NOMO-1 treated with DMSO at 0.1 percent for 48 hours (cell line): ENCODE results near the gene PRR35.
A peak's percentile ranks its signal among the peaks of the same experiment; 100 is the strongest.

Experiments
- DNase-seq: peaks from one replicate; lab custom pipeline; 2025; ENCODE audit not compliant: unreplicated experiment; lab: John Stamatoyannopoulos, UW

PRR35 gene

GRCh38 chr16:560204-560700, at the start of gene PRR35:
PRR35 (plus strand) TSS chr16:560394; CDS start chr16:563295, 2,901 bp downstream.
- DNase-seq = no peak

GRCh38 chr16:512802-513201, 47.4 kb upstream of the PRR35 start:
- no peak for DNase-seq

GRCh38 chr16:513950-514349, 46.2 kb upstream of the PRR35 start:
- DNase-seq = no peak

- no peak for DNase-seq
These were observed 44.8 kb upstream of the PRR35 start for GRCh38 chr16:515175-515938.

- no peak for DNase-seq
These were observed 44.3 kb upstream of the PRR35 start for GRCh38 chr16:515939-516226.

- no peak for DNase-seq
These were observed 43.9 kb upstream of the PRR35 start for GRCh38 chr16:516301-516700.

GRCh38 chr16:518858-519257, 41.3 kb upstream of the PRR35 start:
- no peak for DNase-seq

- no peak for DNase-seq
These were observed 40.8 kb upstream of the PRR35 start for GRCh38 chr16:519425-519824.

- no peak for DNase-seq
These were observed 40.1 kb upstream of the PRR35 start for GRCh38 chr16:519841-520687.

GRCh38 chr16:520847-521246, 39.3 kb upstream of the PRR35 start:
- no peak for DNase-seq

- no peak for DNase-seq
These were observed 38.6 kb upstream of the PRR35 start for GRCh38 chr16:521381-522210.

- DNase-seq = no peak
These were observed 37.7 kb upstream of the PRR35 start for GRCh38 chr16:522320-523096.

GRCh38 chr16:523097-523741, 37.0 kb upstream of the PRR35 start:
- DNase-seq = no peak

GRCh38 chr16:524274-525040, 35.7 kb upstream of the PRR35 start:
- DNase-seq = no peak

GRCh38 chr16:525123-525519, 35.1 kb upstream of the PRR35 start:
- no peak for DNase-seq

GRCh38 chr16:525520-526180, 34.5 kb upstream of the PRR35 start:
- DNase-seq = peak; percentile 30

- DNase-seq = peak; percentile 31
These were observed 33.8 kb upstream of the PRR35 start for GRCh38 chr16:526181-527014.
